ENCODE results near the gene HSPA5.

DNA sequence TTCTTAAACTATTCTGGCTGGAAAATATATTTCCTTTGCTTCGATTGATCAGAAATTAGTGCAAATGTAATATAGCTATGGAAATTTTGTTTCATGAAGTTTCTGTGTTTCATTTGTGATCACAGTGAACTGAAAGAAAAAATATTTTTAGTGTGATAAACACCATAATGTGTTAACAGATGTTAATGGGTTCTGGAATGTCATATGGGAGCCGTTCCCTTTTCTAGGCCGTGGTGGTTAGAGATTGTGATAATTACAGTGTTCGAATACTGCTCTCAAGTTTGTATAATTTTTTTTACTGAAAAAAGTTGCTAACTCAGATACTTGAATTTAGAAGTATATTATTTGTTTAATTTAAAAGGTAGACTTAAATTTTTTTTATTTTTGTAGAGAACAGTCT, 39.8 kb upstream of the HSPA5 start:
- TF ChIP-seq YY1 (IDR thresholded peaks at IDR 0.05; ENCODE audit: extremely low read depth, insufficient replicate concordance, low read depth, low read length) (no peak), ZBTB33 (IDR thresholded peaks at IDR 0.05; ENCODE audit: extremely low read depth, insufficient replicate concordance, low read length) (no peak), POLR2AphosphoS5 (IDR thresholded peaks at IDR 0.05; ENCODE audit: low read depth, low read length) (no peak)
- TF ChIP-seq, protein P1, sequence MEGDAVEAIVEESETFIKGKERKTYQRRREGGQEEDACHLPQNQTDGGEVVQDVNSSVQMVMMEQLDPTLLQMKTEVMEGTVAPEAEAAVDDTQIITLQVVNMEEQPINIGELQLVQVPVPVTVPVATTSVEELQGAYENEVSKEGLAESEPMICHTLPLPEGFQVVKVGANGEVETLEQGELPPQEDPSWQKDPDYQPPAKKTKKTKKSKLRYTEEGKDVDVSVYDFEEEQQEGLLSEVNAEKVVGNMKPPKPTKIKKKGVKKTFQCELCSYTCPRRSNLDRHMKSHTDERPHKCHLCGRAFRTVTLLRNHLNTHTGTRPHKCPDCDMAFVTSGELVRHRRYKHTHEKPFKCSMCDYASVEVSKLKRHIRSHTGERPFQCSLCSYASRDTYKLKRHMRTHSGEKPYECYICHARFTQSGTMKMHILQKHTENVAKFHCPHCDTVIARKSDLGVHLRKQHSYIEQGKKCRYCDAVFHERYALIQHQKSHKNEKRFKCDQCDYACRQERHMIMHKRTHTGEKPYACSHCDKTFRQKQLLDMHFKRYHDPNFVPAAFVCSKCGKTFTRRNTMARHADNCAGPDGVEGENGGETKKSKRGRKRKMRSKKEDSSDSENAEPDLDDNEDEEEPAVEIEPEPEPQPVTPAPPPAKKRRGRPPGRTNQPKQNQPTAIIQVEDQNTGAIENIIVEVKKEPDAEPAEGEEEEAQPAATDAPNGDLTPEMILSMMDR (IDR thresholded peaks at IDR 0.05 in 2 of 3, conservative IDR thresholded peaks at IDR 0.05 in 1 of 3; ENCODE audit: borderline replicate concordance in 1 of 3, insufficient read depth in 1 of 3, low read depth in 2 of 3, low read length in 2 of 3), result no peak
